Measurements from ENCODE around the gene GLI3.
A peak's percentile ranks its signal among the peaks of the same experiment; 100 is the strongest.

The GLI3 gene

DNA sequence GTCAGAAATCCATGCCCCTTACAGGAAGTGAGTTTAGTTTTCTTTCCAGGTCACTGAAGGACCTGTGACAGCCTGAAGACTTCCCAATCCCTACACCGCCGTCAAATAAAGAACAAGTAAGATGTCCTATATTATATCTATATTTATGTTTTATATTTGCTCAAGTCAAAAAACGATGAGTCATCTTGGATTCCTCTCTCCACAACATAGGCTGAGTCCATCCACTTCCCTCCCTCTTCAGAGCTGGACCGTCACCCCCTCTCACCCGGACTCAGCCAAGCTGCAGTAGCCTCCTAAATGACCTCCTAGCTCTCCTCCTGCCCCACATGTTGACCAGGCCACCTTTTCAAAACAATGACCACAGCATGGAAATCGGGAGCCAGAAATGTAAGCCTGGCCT lies 53.5 kb downstream of the GLI3 start:
- no peak for TF ChIP-seq CTCF (conservative IDR thresholded peaks at IDR 0.05; ENCODE audit: low read length)

GRCh38 chr7:42181566-42181965 lies 55.4 kb downstream of the GLI3 start:
- no peak overlapping the region for H3K4me3 ChIP-seq (ENCODE audit: low read length)
- peak; percentile 35 for DNase-seq (ENCODE audit: low read depth)
- TF ChIP-seq CTCF (conservative IDR thresholded peaks at IDR 0.05; ENCODE audit: low read length), result no peak

More for the DNA sequence above, 53.5 kb downstream of the GLI3 start:
- H3K4me3 ChIP-seq (ENCODE audit: low read length), result no peak overlapping the region
- no peak for DNase-seq (ENCODE audit: low read depth)

DNA sequence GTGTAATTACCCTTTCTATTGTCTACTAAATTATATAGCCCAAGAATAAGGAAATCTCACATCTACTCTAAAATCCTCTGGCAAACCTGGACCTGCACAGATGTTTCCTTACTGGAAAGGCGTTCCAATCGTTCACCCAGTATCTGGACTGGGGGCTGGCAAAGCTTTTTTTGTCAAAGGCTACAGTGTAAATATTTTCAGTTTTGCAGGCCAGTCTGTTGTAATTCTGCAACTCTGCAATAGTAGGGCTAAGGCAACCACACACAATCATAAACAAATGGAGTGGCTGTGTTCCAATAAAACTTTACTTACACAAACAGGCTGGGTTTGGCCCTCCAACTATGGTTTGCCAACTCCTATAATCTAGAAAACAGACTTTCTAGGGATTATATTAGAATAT lies 56.2 kb downstream of the GLI3 start:
- no peak overlapping the region for H3K4me3 ChIP-seq (ENCODE audit: low read length)
- DNase-seq (ENCODE audit: low read depth), result peak; percentile 66
- no peak for TF ChIP-seq CTCF (conservative IDR thresholded peaks at IDR 0.05; ENCODE audit: low read length)

DNA sequence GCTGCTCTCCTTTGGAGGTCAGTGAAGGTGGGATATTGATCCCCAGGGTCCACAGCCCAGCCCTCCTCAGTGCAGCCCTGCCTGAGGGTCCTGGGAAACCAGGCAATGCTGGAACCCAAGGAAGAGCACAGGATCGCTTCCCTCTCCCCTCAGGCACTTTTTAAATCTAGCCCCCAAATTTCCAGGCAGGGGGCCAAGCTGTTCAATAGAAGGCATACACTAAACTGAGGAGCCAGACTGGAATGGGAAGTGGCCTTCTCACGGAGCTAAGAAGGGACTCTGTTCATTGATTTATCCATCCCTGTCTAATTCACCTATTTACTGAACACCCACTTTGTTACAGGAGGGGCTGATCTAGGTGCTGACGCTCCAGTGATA lies 60.3 kb downstream of the GLI3 start:
- DNase-seq (ENCODE audit: low read depth), result no peak
- no peak overlapping the region for H3K4me3 ChIP-seq (ENCODE audit: low read length)
- no peak for TF ChIP-seq CTCF (conservative IDR thresholded peaks at IDR 0.05; ENCODE audit: low read length)

- no peak overlapping the region for H3K4me3 ChIP-seq (ENCODE audit: low read length)
- TF ChIP-seq CTCF (conservative IDR thresholded peaks at IDR 0.05; ENCODE audit: low read length), result no peak
- peak; percentile 42 for DNase-seq (ENCODE audit: low read depth)
Measured at GRCh38 chr7:42175834-42176723, 60.9 kb downstream of the GLI3 start.

DNA sequence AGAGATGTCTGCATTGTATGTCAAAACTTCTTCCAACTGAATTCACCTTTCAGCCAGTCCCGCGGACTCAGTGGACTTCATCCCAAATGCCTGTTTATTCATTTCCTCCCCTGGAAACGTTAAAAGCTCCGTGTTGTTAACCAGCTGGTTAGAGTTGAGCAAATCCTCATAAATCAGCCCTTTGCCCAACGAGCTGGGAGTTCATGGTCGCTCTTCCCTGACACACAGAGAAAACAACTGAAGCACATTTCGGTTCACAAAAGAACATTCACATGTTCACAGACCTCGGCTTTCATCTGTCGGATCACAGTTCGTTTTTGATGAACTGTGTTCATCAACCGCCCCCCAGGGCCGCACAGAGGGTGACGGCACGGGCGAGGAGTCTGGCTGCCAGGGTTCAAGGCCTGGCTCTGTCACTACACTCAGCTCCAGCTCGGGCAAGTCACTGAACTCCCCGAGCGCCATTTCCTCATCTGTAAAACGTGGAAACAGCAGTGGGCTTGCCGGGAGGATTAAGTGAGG lies 62.6 kb downstream of the GLI3 start:
- peak; percentile 71 for DNase-seq (ENCODE audit: low read depth)
- no peak for TF ChIP-seq CTCF (conservative IDR thresholded peaks at IDR 0.05; ENCODE audit: low read length)
- peak overlapping the region; percentile 7; the same call in 1 of the 2 replicates for H3K4me3 ChIP-seq (ENCODE audit: low read length)

GRCh38 chr7:42170724-42171123 lies 66.3 kb downstream of the GLI3 start:
- peak; percentile 23 for DNase-seq (ENCODE audit: low read depth)
- TF ChIP-seq CTCF (conservative IDR thresholded peaks at IDR 0.05; ENCODE audit: low read length), result no peak
- H3K4me3 ChIP-seq (ENCODE audit: low read length), result no peak overlapping the region
